ENCODE measurements around the gene FBXO3.
A peak's percentile ranks its signal among the peaks of the same experiment; 100 is the strongest.

FBXO3 gene

DNA sequence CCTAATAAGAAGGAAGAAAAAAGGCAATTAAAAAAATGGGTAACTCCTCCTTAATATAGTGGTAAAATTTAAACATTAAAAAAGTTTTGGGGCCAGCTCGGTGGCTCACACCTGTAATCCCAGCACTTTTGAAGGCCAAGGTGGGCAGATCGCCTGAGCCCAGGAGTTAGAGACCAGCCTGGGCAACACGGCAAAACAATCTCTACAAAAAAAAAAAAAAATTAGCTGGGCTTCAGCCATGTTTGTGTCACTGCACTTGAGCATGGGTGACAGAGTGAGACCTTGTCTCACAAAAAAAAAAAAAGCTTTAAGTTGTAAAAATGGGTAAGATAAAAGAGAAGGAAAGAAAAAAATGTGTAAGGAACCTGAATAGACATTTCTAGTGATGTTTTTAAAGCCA, 11.3 kb upstream of the FBXO3 start:
- no peak for TF ChIP-seq CTCF (IDR thresholded peaks at IDR 0.05)
- H3K27ac Mint-ChIP-seq: no peak overlapping the region
- H3K27me3 Mint-ChIP-seq (ENCODE audit: low read depth, poor library complexity): peaks cover 16% of the 10 kb centered on the region
- H3K4me1 Mint-ChIP-seq: peaks cover 7% of the 10 kb centered on the region
- DNase-seq: no peak
- H3K4me3 Mint-ChIP-seq: no peak overlapping the region
- no peaks in the 10 kb centered on the region for H3K9me3 Mint-ChIP-seq
- H3K36me3 Mint-ChIP-seq (ENCODE audit: low read depth): no peaks in the 10 kb centered on the region

DNA sequence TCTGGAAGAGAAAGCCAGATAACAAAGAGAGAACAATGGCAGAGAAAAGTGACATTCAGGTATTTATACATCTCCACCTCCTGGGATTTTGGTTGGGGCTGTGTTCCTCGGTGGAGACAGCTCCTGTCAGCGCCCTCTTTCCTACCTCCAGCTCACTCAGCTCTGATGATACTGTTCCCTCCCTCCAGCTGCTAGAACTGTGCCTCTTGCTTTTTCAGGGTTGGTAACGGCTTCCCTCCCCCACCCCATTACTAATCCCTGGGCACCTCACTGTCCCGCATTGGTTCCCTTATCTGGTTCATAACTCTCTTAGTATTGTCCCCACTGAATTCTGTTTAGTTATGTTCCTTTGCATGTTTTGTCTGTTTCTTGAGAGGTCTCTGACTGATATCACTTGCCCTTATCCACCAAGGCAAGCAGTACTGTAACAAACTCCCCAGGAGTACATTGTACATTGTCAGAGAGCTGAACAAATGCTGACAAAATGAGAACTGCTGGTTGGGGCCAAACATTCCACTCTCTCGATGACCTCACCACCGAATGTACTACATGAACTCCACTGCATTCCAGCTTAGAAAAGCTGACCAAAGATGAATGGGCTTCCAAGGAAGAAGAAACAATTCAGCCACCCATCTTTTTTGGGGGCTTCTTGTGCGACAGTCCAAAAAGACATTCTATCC, 5.7 kb upstream of the FBXO3 start:
- H3K9me3 Mint-ChIP-seq: no peaks in the 10 kb centered on the region
- peaks cover 32% of the 10 kb centered on the region for H3K27me3 Mint-ChIP-seq (ENCODE audit: low read depth, poor library complexity)
- no peak for DNase-seq
- no peaks in the 10 kb centered on the region for H3K36me3 Mint-ChIP-seq (ENCODE audit: low read depth)
- H3K27ac Mint-ChIP-seq: no peak overlapping the region
- peak overlapping the region; percentile 8 for H3K4me3 Mint-ChIP-seq
- peaks cover 35% of the 10 kb centered on the region for H3K4me1 Mint-ChIP-seq
- no peak for TF ChIP-seq CTCF (IDR thresholded peaks at IDR 0.05)

DNA sequence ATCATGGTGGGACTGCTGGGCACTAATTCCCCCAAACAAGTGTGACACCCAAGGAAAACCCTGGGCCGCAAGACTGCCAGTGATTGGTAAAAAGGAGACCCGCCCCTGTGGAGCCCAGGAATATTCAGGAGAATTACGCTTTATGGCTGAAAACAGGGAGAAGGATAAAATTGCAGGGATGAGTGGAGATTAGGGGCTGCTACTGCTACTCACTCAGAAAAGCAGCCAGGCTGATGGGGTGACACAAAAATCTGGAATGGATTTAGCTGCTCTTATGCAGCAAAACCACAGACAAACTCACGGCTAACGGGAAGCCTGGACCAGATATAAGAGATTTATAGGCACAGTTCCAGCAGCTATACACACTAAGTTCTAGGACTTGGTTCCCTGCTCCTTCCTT, 4.4 kb upstream of the FBXO3 start:
- H3K27ac Mint-ChIP-seq: no peak overlapping the region
- H3K4me3 Mint-ChIP-seq: peak overlapping the region; percentile 15
- peaks cover 36% of the 10 kb centered on the region for H3K4me1 Mint-ChIP-seq
- no peaks in the 10 kb centered on the region for H3K9me3 Mint-ChIP-seq
- TF ChIP-seq CTCF (IDR thresholded peaks at IDR 0.05): no peak
- peaks cover 36% of the 10 kb centered on the region for H3K27me3 Mint-ChIP-seq (ENCODE audit: low read depth, poor library complexity)
- no peaks in the 10 kb centered on the region for H3K36me3 Mint-ChIP-seq (ENCODE audit: low read depth)
- DNase-seq: no peak

DNA sequence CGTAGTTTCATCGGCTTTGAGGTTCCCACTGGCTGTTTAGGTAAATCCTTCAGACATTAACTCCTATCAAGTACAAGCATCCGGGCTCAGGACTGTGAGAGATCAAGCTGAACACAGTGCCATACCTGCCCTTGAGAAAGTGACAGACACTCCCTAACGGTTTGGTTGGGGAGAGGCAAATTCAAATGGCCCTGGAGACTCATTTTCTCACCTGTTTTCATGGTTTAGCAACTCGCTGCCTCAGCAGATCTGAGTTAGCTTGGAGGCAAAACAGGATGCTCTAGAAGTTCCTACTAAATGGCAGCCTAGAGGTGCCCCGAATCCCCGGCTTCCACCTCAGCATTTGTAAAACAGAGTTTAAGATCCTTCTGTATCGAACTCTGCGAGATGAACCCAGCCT, 3.6 kb upstream of the FBXO3 start:
- no peak for TF ChIP-seq CTCF (IDR thresholded peaks at IDR 0.05)
- no peak for DNase-seq

DNA sequence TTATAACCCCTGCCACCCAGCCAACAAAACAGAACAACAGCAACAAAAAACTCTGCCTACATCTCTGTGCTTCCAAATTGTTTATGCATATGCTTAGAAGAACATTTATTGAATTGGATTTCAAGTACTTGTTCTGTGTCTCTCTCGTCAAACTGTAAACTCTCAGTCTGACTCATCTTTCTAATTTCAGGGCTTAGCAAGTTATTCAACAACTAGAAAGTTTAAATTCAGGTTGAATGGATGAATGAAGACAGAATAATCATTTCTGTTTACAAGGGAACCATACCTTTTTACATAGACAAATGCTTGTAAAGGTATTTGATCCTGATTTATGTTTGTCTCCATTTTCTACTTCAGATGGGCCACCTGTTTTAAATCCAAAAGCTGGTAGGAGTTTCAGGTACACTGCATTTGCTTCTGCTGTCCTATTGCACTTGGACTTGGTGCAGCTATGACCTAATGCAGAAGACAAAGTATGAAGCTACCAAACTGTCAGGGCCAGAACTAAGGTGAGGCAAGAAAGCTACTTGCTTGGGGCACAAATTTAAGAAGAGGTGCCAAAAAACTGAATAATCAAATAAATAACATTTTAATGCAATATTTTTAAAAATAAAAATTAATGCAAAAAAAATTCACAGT, 1.6 kb upstream of the FBXO3 start:
- Mint-ChIP-seq H3K36me3 (ENCODE audit: low read depth) (no peaks in the 10 kb centered on the region), H3K4me3 (peak overlapping the region; percentile 98), H3K27me3 (ENCODE audit: low read depth, poor library complexity) (peaks cover 47% of the 10 kb centered on the region), H3K27ac (no peak overlapping the region), H3K9me3 (no peaks in the 10 kb centered on the region), H3K4me1 (peaks cover 51% of the 10 kb centered on the region)
- no peak for DNase-seq
- no peak for TF ChIP-seq CTCF (IDR thresholded peaks at IDR 0.05)

More for the DNA sequence above, 3.6 kb upstream of the FBXO3 start:
- Mint-ChIP-seq H3K9me3 (no peaks in the 10 kb centered on the region), H3K36me3 (ENCODE audit: low read depth) (no peaks in the 10 kb centered on the region), H3K27me3 (ENCODE audit: low read depth, poor library complexity) (peaks cover 42% of the 10 kb centered on the region), H3K4me3 (no peak overlapping the region), H3K4me1 (peaks cover 43% of the 10 kb centered on the region), H3K27ac (no peak overlapping the region)

DNA sequence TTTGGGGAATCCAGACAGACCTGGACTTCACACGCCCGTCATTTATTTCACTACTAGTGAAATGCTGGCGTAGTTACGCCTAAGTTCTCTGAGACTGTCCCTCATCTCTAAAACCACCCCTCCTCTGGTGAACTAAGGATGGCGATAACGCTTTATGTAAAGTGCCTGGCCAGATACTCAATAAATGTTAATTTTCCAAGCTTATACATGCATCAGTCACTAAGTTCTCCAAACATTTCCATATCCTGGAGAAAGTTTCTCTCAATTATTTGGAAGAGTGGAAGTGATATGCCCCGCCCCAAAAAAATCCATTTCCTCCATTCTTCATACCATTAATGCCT, 1.1 kb upstream of the FBXO3 start:
- no peak for TF ChIP-seq CTCF (IDR thresholded peaks at IDR 0.05)
- Mint-ChIP-seq H3K4me1 (peaks cover 50% of the 10 kb centered on the region), H3K4me3 (peak overlapping the region; percentile 98), H3K36me3 (ENCODE audit: low read depth) (no peaks in the 10 kb centered on the region), H3K27me3 (ENCODE audit: low read depth, poor library complexity) (peaks cover 49% of the 10 kb centered on the region), H3K27ac (no peak overlapping the region), H3K9me3 (no peaks in the 10 kb centered on the region)
- no peak for DNase-seq
